Stimulated activated CD8-positive, alpha-beta memory T cell treated with anti-CD3 and anti-CD28 coated beads, Interleukin-15, amount 100 ng/mL, for 1 hour (primary cell): ENCODE measurements around the gene SCFD2.
A peak's percentile ranks its signal among the peaks of the same experiment; 100 is the strongest.

Experiments
- DNase-seq: peaks from one replicate; pipeline ENCODE4 v3.0.0-alpha.2; 2020; ENCODE audit warnings: low read depth

The SCFD2 gene

DNA sequence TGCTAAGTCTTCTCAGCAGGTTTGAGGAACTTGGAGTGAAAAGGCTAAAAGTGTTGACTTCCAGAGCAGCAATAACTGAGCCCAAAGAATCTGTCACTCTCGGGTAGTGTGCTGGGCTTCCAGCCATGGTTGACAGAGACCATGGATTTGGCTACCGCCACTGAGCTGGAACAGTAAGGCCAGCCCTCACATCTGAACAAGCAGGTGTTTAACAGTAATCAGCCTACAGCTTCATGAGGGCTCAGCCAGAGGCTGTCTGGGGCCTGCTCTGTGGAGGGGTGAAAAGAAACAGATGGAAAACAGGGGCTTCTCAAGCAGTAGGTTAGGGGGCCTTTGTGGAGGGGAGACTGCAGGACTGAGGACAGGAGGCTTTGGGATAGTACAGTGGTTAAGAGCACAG lies 488.8 kb downstream of the SCFD2 start:
- DNase-seq: no peak

DNA sequence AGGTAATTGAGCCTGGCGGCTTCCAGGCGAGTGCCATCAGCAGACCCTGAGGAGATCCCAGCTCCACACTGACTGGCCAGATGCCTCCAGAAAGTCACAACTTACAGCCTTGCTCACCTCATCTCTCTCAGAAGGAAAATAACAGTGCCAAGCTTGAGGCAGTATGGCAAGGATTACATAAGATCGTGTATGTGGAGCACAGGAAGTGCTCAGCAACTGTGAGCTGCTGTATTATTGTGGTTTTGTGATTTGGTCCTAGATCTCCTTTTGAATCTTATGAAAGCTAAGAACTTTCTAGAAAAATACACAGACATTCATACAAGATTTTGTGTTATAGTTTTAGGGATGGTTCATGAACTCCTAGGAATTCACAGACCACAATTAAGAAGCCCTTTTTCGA lies 489.8 kb downstream of the SCFD2 start:
- DNase-seq: no peak

DNA sequence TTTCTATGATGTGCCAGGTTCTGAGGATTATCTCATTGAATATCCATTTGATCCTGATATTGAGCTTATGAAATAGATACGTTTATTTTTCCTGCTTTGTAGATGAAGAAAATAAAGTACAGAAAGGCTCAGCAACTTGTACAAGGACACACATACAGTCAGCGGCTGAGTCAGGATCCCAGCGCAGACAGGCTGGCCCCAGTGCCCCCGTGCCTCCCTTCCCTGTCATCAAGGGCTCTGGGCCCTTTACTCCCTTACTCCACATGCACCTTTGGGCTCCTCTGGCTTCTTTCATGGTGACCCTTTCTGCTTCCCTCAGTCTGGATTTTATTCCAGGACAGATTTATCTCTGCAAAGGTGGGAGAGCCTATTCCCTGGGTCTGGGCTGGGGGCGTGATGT lies 490.9 kb downstream of the SCFD2 start:
- DNase-seq: no peak

DNA sequence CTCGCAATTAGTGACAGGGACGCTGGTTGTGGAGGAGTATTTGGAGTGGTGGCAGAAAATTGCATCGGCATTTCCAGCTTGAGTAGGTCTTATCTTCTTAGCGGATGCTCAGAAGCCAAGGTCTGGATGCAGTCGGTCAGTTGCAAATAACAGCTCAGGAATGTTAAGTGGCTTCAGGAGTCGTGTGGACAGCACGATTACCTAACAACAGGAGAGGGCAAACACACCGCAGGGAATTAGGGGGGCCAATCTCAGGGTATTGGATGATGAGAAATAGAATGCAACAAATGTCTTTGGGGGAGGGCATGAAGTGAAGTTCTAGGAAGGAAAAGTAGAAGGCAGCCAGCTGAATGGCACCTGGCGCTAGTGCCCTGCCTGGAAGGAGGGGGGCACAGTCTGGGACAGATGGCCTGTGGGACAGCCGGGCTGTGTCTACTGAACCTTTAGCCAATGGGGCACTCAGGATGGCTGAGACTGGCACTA lies 492.0 kb downstream of the SCFD2 start:
- no peak for DNase-seq

DNA sequence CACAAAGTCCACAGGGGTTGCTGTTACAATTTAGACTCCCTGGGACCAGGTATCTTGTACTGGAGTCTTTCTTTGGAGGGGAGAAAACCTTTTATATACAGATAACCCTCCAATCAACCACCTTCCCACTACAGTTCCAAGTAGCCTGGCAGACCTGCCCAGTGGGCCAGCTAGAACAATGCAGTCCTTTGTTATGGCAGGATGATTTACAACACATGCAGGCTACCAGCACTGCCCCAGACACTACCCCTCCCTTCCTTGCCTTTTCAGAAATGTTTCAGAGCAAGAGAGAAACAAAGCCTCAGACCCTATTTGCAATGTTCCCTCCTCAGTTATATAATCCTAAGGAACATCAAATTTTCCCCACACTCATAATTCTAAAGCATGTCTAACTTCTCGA lies 492.7 kb downstream of the SCFD2 start:
- DNase-seq: no peak

DNA sequence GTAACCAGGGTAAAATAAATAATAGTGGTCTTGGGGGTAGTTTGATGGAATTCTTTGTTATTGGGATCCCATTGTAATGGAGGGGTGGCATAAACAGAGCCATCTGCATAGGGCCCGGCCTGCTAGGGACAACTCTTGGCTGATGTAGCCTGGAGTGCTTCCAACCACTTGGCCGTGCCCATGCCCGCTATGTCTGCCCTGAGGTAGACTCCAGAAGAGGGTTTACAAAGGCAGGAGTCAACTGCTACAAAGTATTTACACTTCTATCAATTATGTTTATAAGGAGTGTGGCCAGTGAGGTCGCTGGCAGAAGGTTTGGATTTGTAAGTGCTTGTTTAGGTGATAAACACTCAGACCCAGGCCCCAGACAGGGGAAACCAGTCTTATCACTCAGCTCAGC lies 495.6 kb downstream of the SCFD2 start:
- DNase-seq: no peak

DNA sequence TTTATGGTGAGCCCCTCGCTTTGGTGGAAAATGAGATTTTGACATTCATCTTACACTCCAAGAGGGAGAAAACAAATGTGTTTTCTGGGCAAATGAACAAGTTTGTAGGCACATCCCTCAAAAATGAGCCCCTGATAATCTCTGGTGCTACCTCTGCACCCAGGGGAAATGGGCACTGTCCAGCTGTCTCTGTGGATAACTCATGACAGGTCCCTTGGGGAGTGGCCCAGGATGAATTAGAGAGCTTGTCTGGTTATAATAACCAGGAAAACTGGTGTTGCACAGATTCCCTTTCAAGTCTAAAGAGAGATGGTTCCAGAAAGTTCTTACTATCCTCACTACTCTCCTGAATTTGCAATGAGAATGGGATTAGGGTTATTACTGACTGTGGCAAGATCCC lies 496.2 kb downstream of the SCFD2 start:
- DNase-seq: no peak

DNA sequence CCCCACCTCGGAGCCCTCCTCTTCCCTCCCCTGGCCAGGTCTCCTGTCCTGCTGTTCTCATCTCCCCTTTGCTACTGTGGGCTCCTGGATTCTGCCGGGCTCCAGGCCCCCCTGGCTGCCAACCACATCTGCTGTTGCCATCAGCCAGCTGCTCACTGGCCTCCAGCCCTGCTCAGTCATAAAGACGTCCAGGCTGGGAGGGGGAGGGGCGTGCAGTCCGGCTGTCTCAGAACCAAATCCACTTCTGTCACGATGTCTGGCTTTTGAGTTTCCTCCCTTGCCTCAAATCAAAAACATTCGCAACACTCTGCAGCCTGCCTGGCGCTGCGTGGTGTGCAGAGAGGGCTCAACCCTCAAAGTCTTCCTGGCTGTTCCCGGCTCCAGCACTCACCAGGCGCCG lies 496.7 kb downstream of the SCFD2 start:
- DNase-seq: no peak

DNA sequence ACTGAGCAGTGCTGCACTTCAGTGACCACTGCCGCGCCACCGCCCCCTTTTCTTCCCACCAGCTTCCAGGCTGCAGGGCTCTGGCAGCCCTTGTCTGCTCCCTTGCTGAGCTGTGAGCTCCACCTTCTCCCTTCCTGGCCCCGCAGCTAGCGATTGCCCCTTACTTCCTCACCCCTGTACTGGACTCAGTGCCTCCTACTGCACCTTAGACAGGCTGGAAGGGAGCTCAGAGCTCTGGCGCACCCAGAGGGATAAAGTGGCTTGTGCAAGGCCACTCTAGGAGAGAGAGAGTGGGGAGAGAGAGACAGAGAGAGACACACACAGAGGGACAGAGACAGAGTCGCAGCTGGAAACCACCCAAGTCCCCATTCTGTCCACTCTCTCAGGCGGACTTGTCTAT lies 497.7 kb downstream of the SCFD2 start:
- no peak for DNase-seq

DNA sequence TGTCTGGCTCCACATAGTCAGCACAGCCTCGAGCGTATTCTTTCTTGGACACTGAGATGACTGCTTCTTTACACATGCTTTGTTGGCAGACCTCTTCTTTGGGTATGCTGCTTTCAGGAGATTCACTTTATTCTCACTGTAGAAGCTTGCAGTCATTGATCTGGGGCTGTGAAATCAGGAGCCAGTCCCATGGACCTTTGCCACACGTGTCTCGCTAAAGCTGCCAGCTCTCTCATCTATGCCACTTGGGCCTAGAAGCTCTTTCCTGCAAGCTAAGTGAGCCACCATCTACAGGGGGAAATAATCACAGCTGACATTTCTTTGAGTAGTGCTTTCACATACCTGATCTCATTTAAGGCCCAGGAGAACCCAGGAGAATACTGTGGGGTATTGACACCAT lies 498.7 kb downstream of the SCFD2 start:
- no peak for DNase-seq

DNA sequence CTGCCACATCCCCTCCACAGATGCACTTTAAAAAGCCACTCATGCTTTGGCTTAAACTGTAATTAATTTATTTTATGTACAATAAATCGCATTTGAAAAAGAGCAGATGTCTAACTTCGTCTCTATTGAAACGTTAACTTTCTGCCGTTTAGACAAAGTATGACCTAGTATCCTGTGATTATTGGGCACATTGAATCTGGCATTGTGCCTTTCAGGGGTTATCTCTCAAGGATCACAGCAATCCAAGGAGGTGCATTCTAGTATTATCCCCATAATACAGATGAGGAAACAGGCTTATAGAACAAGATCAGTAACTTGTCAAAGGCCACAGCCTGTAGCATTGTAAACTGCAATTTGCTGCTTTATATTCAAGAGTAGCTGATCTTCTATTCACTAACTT lies 499.1 kb downstream of the SCFD2 start:
- no peak for DNase-seq

DNA sequence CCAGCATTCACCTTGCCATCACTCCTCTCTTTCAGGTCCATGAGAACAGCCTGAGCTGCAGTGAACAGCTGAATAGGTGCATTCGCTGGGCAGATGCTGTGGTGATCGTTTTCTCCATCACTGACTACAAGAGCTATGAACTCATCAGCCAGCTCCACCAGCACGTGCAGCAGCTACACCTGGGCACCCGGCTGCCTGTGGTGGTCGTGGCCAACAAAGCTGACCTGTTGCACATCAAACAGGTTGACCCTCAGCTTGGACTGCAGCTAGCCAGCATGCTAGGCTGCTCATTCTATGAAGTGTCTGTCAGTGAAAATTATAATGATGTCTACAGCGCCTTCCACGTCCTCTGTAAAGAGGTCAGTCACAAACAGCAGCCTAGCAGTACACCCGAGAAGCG lies 500.6 kb downstream of the SCFD2 start:
- DNase-seq: no peak

DNA sequence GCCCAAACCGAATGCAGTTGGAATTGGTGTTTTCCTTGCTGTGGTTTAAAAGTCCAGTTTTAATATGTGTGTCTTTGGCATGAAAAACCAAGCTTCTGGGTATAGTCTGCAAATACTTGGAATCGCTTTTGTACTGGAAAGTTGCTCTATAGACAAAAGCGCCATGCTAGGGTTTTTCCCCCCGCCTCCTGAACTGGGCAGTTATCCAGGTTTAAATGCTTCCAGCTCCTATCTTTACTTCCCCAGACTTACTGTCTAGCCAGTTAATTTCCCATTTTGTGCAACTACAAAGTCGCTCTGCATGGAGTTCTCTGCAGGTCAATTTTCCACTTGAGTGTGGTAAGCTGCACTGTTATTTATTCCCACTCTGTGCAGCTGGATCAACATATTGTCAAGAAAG lies 501.1 kb downstream of the SCFD2 start:
- DNase-seq: no peak

DNA sequence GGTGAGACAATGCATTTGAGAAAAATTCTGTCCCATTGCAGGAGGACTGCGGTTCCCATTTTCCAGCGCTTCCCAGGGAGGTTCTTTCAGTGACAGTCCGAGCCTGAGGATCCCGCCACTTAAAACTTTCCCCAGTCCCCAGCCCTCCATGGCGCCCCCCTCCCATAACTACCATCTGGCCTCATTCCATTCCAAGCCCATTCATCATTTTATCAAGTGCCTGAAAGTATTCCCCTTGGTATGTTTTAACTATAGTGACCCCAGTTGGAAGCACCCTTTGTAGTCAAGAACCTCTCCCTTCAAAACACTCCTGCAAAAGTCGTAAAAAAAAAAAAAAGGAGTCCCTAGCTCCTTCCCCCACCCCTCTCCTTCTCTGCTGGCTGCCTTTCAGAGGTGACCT lies 502.5 kb downstream of the SCFD2 start:
- DNase-seq: no peak

DNA sequence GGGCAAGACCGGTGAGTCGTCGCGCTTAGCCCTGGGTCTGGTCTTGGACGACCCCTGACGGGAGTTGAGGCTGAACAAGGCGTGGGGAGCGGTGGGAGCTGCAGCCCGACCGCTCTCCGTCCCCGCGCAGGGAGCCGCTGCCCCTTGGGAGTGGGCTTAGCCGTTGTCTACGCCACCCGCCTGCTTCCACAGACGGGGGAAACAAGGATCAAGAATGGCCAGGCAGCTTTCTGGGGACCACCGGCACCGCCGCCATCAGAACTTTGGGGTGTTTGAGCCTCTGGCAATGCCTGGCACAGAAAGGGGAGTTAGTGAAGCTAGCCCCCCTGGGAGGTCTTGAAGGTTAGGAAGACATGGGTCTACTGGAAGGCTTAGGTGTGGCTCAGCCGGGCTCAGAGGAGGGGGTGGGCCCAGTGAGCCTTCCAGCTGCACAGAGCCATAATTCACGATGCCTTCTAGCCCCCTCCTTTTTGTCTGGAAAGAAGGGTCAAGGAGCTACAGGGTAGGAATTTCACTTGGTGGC lies 503.2 kb downstream of the SCFD2 start:
- no peak for DNase-seq

DNA sequence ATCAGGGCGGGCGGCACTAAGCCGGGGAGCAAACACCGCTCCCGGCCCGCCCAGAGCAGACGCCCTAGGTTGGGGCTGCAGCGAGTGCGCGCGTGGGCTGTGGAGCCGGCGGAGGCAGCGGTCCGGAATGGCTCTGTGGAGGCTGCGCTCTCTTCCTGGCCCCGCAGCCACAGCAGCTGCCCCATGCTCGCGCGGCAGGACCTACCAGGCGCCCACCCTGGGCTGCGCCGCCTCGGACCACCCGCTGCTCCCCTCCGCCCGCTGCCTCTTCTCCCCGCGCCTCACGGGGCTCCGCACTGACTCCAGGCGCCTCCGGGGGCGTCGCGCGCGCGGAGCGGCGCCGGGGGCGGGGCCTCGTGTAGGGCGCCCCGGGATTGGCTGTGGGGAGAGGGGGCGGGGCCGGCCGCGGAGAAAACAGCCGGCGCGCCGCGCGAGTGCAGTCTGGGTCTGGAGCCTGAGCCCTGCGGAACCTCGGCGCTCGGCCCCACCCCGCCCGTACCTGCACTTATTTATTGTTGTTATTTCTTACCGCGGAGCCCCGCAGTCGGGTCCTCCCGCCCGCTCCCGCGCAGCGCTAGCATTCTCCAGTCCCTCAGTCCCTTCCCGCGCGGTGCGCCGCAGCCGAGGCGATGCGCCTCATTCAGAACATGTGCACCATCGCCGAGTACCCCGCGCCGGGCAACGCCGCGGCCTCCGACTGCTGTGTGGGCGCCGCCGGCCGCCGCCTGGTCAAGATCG lies 503.8 kb downstream of the SCFD2 start, which contains the start of gene RASL11B:
Gene RASL11B, plus strand, starts transcription at position 439 of the 738 bp plus-strand sequence. Its CDS starts 191 bp downstream, at position 630.
- peak; percentile 59 for DNase-seq

DNA sequence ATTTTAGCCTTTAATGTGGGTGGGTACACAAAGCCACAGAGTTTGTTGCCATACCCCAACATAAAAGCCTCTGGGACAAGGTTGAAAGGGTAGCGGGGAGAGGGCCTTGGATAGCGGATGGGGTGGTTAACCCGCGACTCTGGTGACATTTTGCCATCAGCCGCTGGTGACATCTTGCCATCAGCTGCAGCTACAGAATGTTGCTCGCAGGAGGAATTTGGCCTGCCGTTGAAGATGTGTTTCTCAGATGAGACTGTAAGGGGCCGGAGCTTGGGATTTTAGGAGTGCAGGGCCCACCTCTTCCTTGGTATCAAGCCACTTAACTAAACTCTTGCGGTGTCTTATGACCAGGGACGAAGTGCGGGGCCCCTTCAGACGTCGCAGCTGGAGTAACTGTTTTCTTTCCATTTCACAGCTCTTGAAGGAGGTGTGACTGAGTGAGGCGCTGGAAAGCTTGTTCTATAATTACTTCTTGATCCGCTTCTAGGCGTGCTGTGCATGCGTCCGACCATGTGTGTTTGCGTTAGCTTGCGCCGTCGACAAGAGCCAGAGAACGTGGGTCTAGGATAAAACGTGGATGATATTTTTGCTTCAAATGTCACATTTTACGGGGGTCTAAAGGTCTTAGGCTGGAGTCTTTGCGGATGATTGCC lies 504.6 kb downstream of the SCFD2 start:
- no peak for DNase-seq

DNA sequence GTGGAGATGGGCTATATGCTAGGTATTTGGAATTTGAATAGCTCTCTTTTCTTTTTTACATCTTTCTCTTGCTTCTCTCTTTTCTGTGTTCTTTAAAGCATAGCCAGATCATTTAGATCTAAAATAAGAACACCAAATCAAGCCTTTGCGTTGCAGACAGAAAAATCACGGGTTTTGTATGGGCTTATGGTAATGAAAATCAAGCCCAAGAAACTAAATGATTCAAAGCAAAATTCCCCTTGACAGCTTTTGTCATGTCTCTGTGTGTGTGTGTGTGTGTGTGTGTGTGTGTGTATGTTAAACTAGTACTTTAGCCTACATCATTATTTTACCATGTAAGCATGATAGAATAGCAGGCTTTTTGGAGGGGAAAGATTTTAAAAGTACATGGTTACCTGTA lies 505.5 kb downstream of the SCFD2 start:
- DNase-seq: no peak

DNA sequence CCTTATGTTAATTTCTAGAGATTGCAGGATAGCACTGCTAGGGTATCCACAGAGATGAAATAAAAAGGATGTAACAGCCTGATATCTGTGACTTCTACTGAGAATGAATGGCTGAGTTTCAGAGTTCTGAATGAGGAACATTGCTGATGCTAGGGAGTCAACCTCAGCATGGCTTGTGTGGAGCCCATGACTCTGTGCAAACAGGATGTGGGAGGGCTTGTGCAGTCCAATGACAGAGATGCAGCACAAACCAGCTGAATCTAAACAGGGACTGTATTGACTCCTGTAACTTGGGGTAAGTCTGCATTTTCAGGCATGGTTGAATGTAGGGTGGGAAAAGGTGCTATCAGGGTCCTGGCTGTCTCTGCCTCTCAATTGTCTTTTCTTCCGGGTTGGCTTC lies 509.1 kb downstream of the SCFD2 start:
- DNase-seq: no peak

DNA sequence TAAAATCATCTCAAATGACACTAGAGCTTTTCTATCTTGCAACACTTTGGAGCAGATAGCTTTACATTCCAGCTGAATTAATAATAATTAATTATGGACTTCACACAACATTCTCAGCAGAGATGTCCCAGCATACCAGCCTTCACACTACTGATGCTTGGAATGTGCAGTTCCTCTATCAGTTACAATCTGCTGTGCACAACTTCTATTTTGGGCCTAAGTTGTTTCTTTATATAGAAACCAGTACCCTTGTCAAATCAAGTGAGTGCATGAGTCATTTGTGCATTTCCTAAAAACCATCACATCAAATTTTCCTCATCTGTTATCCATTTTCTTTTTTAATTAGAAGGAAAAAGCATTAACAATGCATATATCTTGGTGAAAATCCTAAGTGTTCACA lies 512.5 kb downstream of the SCFD2 start:
- no peak for DNase-seq

DNA sequence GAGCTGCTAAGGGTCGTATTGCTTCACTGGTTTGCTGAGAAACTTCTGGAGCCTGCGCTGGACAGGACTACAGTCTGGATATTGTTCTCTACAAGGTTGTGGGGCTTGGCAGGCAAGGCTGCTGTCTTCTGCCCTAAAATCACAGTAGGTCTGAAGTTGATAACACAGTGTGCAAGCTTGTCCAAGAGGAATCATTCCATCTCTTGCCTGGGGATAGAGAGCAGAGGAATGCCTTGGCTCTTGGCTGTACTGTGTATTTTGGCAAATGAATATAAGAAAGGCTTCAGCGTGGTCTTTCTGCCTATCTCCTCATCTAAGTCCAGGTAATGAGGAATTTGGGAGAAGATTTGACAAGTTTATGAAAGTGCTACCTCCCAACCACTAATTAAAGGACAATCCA lies 513.1 kb downstream of the SCFD2 start:
- DNase-seq: no peak

DNA sequence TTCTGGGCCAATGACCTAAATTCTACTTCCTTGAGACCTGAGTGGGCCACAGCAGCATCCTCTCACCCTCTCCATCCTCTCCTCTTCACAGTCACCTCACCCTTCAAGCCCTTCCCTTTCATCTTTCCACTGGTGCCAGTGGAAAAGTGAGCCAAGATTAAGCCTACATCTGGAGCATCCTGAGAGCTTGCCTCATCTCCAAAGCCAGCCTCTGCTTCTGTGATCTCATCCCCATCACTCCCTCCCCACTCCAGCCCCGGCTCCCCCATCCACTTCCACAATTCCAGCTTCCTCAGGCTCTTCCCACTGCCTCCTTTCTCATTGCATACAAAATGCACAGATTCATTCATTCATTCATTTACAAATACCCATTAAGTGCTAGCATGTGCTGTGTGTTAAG lies 513.8 kb downstream of the SCFD2 start:
- no peak for DNase-seq

DNA sequence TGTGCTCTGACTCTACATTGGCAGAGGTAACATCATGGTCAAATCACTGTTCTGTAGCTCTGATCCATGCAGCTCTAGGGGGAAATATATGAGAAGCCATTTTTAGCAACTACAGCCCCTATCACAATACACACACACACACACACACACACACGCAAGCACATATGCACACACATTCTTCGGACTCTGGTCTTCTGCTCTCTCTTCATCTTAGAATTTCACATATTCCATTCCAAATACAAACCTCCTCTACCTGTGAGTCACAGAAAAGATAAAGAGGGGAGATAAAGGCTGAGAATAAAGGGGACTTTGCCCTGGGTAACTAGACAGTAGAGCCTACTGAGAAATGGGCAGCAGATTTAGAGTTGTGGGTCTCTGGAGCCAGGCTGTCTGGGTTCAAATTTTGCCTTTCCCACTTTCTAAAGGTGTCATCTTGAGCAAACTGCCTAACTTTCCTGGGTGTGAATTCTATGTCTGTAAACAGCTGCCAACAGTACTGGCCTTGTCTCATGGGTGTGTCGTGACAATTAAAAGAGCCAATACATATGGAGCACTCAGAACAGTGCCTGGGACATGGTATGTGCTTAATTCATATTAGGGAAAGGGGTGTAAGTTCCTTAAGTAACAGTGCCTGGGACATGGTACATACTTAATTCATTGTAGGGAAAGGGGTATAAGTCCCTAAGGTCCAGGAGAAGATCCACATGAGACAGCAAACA lies 515.3 kb downstream of the SCFD2 start:
- no peak for DNase-seq
